GM12875 (cell line): ENCODE measurements around the gene LRRN4.

ENCODE experiments used
- H3K4me3 ChIP-seq: one replicate; pipeline ENCODE4 v1.5.1; 2011; ENCODE audit warnings: low read depth, low read length, control low read depth
- TF ChIP-seq, protein P1 (sequence below): IDR thresholded peaks from 2 replicates; pipeline ENCODE4 v1.5.1; 2011; ENCODE audit warnings: low read depth, mild to moderate bottlenecking, control low read depth, inconsistent platforms, low read length, moderate library complexity, borderline replicate concordance; ENCODE audit not compliant: insufficient read depth

LRRN4 gene

DNA sequence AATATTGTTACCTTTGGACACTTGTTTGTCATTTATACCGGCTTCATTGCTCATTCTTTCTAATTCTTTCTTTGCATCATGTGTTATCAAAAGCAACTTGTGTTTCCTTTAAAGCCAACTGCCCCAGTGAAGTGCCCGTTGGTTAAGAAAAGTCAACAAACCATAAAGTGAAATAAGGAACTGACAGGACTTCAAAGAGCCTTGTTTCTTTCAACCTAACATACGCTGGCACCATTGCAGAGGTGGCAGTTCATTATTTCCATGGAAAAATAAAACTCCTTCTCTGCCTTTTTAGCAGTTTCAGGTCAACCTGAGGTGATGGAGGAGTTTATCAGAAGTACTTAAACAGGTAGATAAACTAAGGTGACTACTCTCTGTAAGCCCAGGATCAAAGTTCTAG, 40.2 kb upstream of the LRRN4 start:
- no peak overlapping the region for H3K4me3 ChIP-seq
- TF ChIP-seq, protein P1, sequence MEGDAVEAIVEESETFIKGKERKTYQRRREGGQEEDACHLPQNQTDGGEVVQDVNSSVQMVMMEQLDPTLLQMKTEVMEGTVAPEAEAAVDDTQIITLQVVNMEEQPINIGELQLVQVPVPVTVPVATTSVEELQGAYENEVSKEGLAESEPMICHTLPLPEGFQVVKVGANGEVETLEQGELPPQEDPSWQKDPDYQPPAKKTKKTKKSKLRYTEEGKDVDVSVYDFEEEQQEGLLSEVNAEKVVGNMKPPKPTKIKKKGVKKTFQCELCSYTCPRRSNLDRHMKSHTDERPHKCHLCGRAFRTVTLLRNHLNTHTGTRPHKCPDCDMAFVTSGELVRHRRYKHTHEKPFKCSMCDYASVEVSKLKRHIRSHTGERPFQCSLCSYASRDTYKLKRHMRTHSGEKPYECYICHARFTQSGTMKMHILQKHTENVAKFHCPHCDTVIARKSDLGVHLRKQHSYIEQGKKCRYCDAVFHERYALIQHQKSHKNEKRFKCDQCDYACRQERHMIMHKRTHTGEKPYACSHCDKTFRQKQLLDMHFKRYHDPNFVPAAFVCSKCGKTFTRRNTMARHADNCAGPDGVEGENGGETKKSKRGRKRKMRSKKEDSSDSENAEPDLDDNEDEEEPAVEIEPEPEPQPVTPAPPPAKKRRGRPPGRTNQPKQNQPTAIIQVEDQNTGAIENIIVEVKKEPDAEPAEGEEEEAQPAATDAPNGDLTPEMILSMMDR, result no peak

- no peak overlapping the region for H3K4me3 ChIP-seq
- TF ChIP-seq, protein P1, result no peak
Measured at GRCh38 chr20:6091661-6092060, 37.8 kb upstream of the LRRN4 start.

GRCh38 chr20:6086868-6087267, 33.0 kb upstream of the LRRN4 start:
- H3K4me3 ChIP-seq, result no peak overlapping the region
- TF ChIP-seq, protein P1, result no peak

GRCh38 chr20:6083926-6084325, 30.1 kb upstream of the LRRN4 start:
- TF ChIP-seq, protein P1, result no peak

DNA sequence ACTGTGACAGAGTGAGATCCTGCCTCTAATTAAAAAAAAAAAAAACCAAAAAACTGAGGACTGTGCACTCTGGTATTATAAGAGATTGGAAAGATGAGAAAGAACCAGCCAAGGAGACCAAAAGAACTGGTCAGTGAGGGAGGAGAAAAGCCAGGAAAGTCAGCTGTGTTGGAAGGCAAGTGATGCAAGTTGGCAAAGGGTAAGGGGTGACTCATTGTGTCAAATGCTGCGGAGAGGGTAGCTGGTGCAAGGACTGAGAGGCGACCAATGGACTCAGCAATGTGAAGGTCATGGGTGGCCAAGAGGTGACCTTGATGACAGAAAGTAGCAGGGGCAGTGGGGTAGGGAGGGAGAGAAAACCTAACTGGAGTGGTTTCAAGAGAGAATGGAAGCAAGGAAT, 27.4 kb upstream of the LRRN4 start:
- no peak overlapping the region for H3K4me3 ChIP-seq
- TF ChIP-seq, protein P1, result no peak

More at GRCh38 chr20:6083926-6084325, 30.1 kb upstream of the LRRN4 start:
- H3K4me3 ChIP-seq, result no peak overlapping the region

GRCh38 chr20:6079016-6079415, 25.2 kb upstream of the LRRN4 start:
- TF ChIP-seq, protein P1, result no peak
- no peak overlapping the region for H3K4me3 ChIP-seq

DNA sequence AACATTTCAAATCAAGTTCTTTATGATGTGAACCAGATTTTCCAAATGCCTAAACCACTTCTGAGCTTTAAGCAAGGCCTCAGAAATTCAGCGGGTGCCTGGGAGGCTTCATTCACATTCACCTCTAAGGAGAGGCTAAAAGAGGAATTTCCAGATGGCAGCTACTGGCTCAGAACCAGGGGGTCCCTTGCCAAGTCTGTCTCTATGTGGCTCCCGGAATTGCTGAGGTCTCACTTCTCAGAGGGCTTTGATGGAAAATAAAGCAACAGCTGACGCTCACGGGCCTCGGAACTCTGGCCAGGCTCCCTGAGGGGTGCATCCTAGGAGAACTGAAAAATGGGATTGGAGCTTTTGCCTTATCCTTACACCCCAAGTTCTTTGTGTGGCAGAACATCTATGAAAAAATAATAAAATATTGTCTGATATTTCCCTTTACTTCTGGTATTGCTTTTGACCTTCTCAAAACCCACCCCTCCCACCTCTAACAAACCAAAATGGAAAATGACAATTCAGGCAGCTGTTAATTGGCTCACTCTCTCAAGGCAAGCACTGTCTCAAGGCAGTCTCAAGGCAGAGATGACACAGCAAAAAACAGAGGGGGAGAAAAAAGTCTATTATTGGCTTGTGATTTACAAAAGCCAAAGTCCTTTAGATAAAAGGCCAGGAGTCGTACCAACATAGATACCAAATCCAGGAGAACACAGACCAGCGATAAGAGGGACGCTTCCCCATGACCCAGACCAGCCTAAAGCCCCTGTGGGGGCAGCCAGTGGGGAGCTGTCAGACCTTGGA, 21.8 kb upstream of the LRRN4 start:
- TF ChIP-seq, protein P1, result no peak
- no peak overlapping the region for H3K4me3 ChIP-seq
